HCT116 (cell line): ENCODE measurements around the gene FAM135A. TPM values are rescaled to one million over a fixed set of nuclear protein-coding genes. Genes with fewer than 3 reads are reported as not detected.

Source experiments
- ATAC-seq: fragments of 200-7000 bp; cut with Tn5 transposase; 2 replicates; pipeline ENCODE4 v1.9.1; 2020; ENCODE audit warnings: mild to moderate bottlenecking, moderate library complexity
- BruUV-seq: library from RNA; stranded (reverse); fragments of 400-500 nt; replicated peaks from 2 replicates; lab custom pipeline; 2021; lab: Mats Ljungman, UMichigan
- CTCF ChIA-PET: fragments of 300-600 bp; sonication (Branson Sonifier 250); formaldehyde crosslinking; loops from one replicate; lab custom pipeline; 2021; ENCODE audit warnings: antibody characterized with exemption; lab: Charles Lee
- POLR2A ChIA-PET: fragments of 300-600, 350-600 bp; sonication (Branson Sonifier 250); formaldehyde crosslinking; loops from one replicate; lab custom pipeline; 2021; ENCODE audit warnings: antibody characterized with exemption; lab: Charles Lee
- RAD21 ChIA-PET, 2 experiments: fragments of 300-600 bp; sonication (Branson Sonifier 250); formaldehyde crosslinking; loops; one replicate each; lab custom pipeline; 2023; ENCODE audit warnings: low total read pairs in 2 of 2; ENCODE audit not compliant: uncharacterized antibody in 2 of 2, unreplicated experiment in 2 of 2, low non-redundant PET in 1 of 2; lab: Charles Lee
- DNase-seq: peaks from one replicate; pipeline ENCODE4 v3.0.0-alpha.2; 2010; ENCODE audit warnings: low read depth, low spot score
- H2AFZ ChIP-seq: fragments of 200-600 bp; shearing (Covaris generic), sonication (generic); 2 replicates; pipeline ENCODE4 v1.6.1; 2017; ENCODE audit warnings: low read depth, mixed run types, mixed read lengths, antibody characterized with exemption, low read length; ENCODE audit not compliant: poor library complexity, severe bottlenecking
- H3K27ac ChIP-seq: 2 replicates; pipeline ENCODE4 v1.5.1; 2012; ENCODE audit warnings: low read depth, low read length
- H3K27me3 ChIP-seq: fragments of 200-600 bp; sonication (generic); 2 replicates; pipeline ENCODE4 v1.6.1; 2016; ENCODE audit warnings: mixed run types, low read length, mixed read lengths; ENCODE audit not compliant: insufficient read depth
- H3K36me3 ChIP-seq, 2 experiments: fragments of 200-500 bp in 1 of 2; fragments of 200-600 bp in 1 of 2; sonication (Bioruptor generic) in 1 of 2; sonication (generic) in 1 of 2; 2 replicates each; pipeline versions ENCODE4 v1.5.1 to v1.6.1; 2014 to 2016; ENCODE audit warnings: low read length in 2 of 2, inconsistent platforms in 1 of 2, mixed read lengths in 1 of 2, mixed run types in 1 of 2; ENCODE audit not compliant: insufficient read depth in 2 of 2, control insufficient read depth in 1 of 2
- H3K4me1 ChIP-seq, 2 experiments: fragments of 200-600 bp in 1 of 2; sonication (generic) in 1 of 2; 2 replicates each; pipeline versions ENCODE4 v1.5.1 to v1.6.1; 2012 to 2017; ENCODE audit warnings: low read length in 2 of 2, inconsistent platforms in 1 of 2, mild to moderate bottlenecking in 1 of 2, mixed read lengths in 1 of 2, mixed run types in 1 of 2, moderate library complexity in 1 of 2; ENCODE audit not compliant: insufficient read depth in 2 of 2, control insufficient read depth in 1 of 2
- H3K4me2 ChIP-seq: fragments of 200-600 bp; sonication (generic); 2 replicates; pipeline ENCODE4 v1.6.1; 2017; ENCODE audit warnings: mixed run types, low read length, mixed read lengths
- H3K4me3 ChIP-seq, 2 experiments: fragments of 200-600 bp in 1 of 2; sonication (generic) in 1 of 2; replicated peaks in 1 of 2; 2 replicates each; pipeline ENCODE4 v1.5.1; 2011 to 2016; ENCODE audit warnings: low read length in 2 of 2, control low read depth in 1 of 2, low read depth in 1 of 2, mild to moderate bottlenecking in 1 of 2, mixed read lengths in 1 of 2, mixed run types in 1 of 2
- H3K79me2 ChIP-seq: fragments of 200-600 bp; sonication (generic); 2 replicates; pipeline ENCODE4 v1.6.1; 2017; ENCODE audit warnings: mild to moderate bottlenecking, mixed run types, low read length, moderate library complexity, mixed read lengths; ENCODE audit not compliant: insufficient read depth
- H3K9ac ChIP-seq: fragments of 200-600 bp; sonication (generic); 2 replicates; pipeline ENCODE4 v1.6.1; 2016; ENCODE audit warnings: low read length, mixed read lengths
- H3K9me2 ChIP-seq: fragments of 200-600 bp; sonication (generic), shearing (Covaris generic); 2 replicates; pipeline ENCODE4 v1.6.1; 2017; ENCODE audit warnings: mixed run types, mild to moderate bottlenecking, moderate library complexity; ENCODE audit not compliant: insufficient read depth
- H3K9me3 ChIP-seq, 2 experiments: fragments of 200-500 bp in 1 of 2; fragments of 200-600 bp in 1 of 2; sonication (Bioruptor generic) in 1 of 2; sonication (generic) in 1 of 2; 2 replicates each; pipeline ENCODE4 v1.6.1; 2014 to 2017; ENCODE audit warnings: low read length in 2 of 2, mixed read lengths in 2 of 2, inconsistent platforms in 1 of 2, low read depth in 1 of 2, mild to moderate bottlenecking in 1 of 2, mixed run types in 1 of 2, moderate library complexity in 1 of 2; ENCODE audit not compliant: control insufficient read depth in 1 of 2, insufficient read depth in 1 of 2
- H4K20me1 ChIP-seq: fragments of 200-600 bp; sonication (generic), shearing (Covaris generic); 2 replicates; pipeline ENCODE4 v1.6.1; 2017; ENCODE audit warnings: mixed run types, mild to moderate bottlenecking, moderate library complexity; ENCODE audit not compliant: insufficient read depth
- ATF3 ChIP-seq: IDR thresholded peaks from 2 replicates; pipeline ENCODE4 v1.6.1; 2012
- CEBPB ChIP-seq: IDR thresholded peaks from 2 replicates; pipeline ENCODE4 v1.6.1; 2012; ENCODE audit warnings: low read depth
- CTCF ChIP-seq, 3 experiments: fragments of 200-600 bp in 1 of 3; sonication (generic) in 1 of 3; IDR thresholded peaks in 2 of 3; conservative IDR thresholded peaks in 1 of 3; 2 replicates each; pipeline ENCODE4 v1.5.1; 2012 to 2017; ENCODE audit warnings: low read depth in 2 of 3, low read length in 2 of 3, antibody characterized with exemption in 1 of 3, borderline replicate concordance in 1 of 3, control low read depth in 1 of 3, mild to moderate bottlenecking in 1 of 3, mixed read lengths in 1 of 3, mixed run types in 1 of 3, moderate library complexity in 1 of 3; ENCODE audit not compliant: insufficient read depth in 1 of 3
- ELF1 ChIP-seq: IDR thresholded peaks from 2 replicates; pipeline ENCODE4 v1.6.1; 2012; ENCODE audit warnings: low read depth, borderline replicate concordance
- MAX ChIP-seq: IDR thresholded peaks from 2 replicates; pipeline ENCODE4 v1.6.1; 2012
- REST ChIP-seq: IDR thresholded peaks from 2 replicates; pipeline ENCODE4 v1.6.1; 2012; ENCODE audit warnings: low read depth
- TCF7L2 ChIP-seq: IDR thresholded peaks from 2 replicates; pipeline ENCODE4 v1.7.0; 2011; ENCODE audit warnings: borderline replicate concordance, inconsistent platforms; ENCODE audit not compliant: insufficient read depth, insufficient read length; ENCODE audit errors: extremely low read depth
- intact Hi-C: fragments of 100-400 bp; cut with micrococcal nuclease; formaldehyde crosslinking; loops from 2 replicates; pipeline ENCODE4 v1.10.0; 2022
- total RNA-seq: library from RNA; stranded (reverse); gene quantifications from one replicate; pipeline ENCODE4 v1.2.1, GENCODE V29; 2021; ENCODE audit not compliant: unreplicated experiment

Gene FAM135A
- total RNA-seq, 1 experiment from 2014 or later = 20.8 TPM

DNA sequence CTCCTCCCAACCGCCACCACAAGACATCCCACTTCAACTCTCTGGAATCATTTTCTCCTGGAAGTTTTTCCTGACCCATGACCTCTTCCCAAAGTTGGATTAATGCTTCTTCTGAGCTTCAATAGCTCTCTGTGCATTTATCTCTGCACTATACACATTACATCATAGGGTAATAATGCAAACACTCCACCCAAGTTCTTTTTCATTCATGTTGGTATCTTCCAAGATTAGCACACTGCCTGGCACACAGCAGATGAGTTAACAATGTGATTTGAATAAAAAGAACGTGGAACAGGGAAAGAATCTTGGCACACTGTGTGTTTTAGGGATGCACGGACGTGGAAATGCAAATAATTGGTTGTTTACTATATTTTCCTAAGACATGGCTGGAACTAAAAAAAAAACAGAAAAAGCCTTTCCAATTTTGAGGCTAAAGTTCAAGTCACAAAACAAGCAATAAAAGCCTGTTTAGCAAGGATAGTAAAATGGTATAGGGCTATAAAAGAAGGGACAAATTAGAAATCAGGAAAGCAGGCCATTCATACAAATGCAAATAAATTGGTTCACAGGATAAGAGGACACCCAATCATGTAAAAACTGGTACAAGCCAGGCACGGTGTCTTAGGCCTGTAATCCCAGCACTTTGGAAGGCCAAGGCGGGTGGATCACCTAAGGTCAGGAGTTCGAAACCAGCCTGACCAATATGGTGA lies 1.6 kb upstream of the FAM135A start:
- H3K9ac ChIP-seq = no peak overlapping the region
- intact Hi-C loops = no loop called here

More for the DNA sequence above, 1.6 kb upstream of the FAM135A start:
- ChIA-PET CTCF (no interaction called here), RAD21 (no interaction called here), POLR2A (interaction anchor here (1.6 kb wide), 1 partner anchor 14 kb away, joined by 23 read pairs; no protein-coding TSS in a partner anchor)
- no peak overlapping the region for H2AFZ ChIP-seq
- no peaks in the 10 kb centered on the region; a peak in 1 of 4 replicates for H3K36me3 ChIP-seq
- ATAC-seq = no peak
- H3K4me3 ChIP-seq = peak overlapping the region; percentile 66 to 95
- peaks cover 7 to 21% of the 10 kb centered on the region in 2 experiments; a peak in 3 of 4 replicates for H3K4me1 ChIP-seq
- BruUV-seq = no TSS peak
- H3K9me2 ChIP-seq = no peaks in the 10 kb centered on the region
- H3K4me2 ChIP-seq = peak overlapping the region; percentile 80
- no peak for DNase-seq
- no peak overlapping the region for H3K27ac ChIP-seq
- H3K9me3 ChIP-seq = no peaks in the 10 kb centered on the region
- TF ChIP-seq REST (no peak), MAX (no peak), ELF1 (no peak), CTCF (IDR thresholded peaks at IDR 0.05 in 2 of 3, conservative IDR thresholded peaks at IDR 0.05 in 1 of 3; ENCODE audit: borderline replicate concordance in 1 of 3, insufficient read depth in 1 of 3, low read depth in 2 of 3, low read length in 2 of 3) (no peak), TCF7L2 (no peak), ATF3 (no peak), CEBPB (no peak)
- H3K79me2 ChIP-seq = peaks cover 36% of the 10 kb centered on the region
- no peaks in the 10 kb centered on the region for H4K20me1 ChIP-seq
- no peaks in the 10 kb centered on the region for H3K27me3 ChIP-seq
